K562 treated with DMSO at 1 percent for 48 hours (cell line): ENCODE results near the gene CHRM1. TPM values are rescaled to one million over a fixed set of nuclear protein-coding genes. Genes with fewer than 3 reads are reported as not detected.

Source experiments
- total RNA-seq: library from RNA; unstranded; fragments of 300-600 nt; gene quantifications from 2 replicates; pipeline ENCODE4 v1.2.3, GENCODE V29; 2022; ENCODE audit warnings: low replicate concordance; ENCODE audit errors: extremely low read depth

Gene CHRM1
- total RNA-seq: not detected in 2 replicates

GRCh38 chr11:62921201-62921572 lies at the start of gene CHRM1:
Gene CHRM1 (minus strand): TSS chr11:62921363. CDS start chr11:62911100, 10,263 bp downstream.

GRCh38 chr11:62880803-62881578 lies 40.2 kb downstream of the CHRM1 start, which contains the start of gene SLC3A2:
Gene SLC3A2 (plus strand): TSS chr11:62880896. CDS start chr11:62881024, 128 bp downstream.

Other genes with a start within 250 kb of the CHRM1 start
- not detected in 2 replicates for gene UQCC3, start 249.7 kb downstream of the CHRM1 start, total RNA-seq
- not detected in 2 replicates for gene LBHD1, start 249.1 kb downstream of the CHRM1 start, total RNA-seq
- gene UBXN1, start 242.3 kb downstream of the CHRM1 start, total RNA-seq: 582 TPM in 1 of 2 replicates, not detected in the other
- gene LRRN4CL, start 231.8 kb downstream of the CHRM1 start, total RNA-seq: not detected in 2 replicates
- gene BSCL2, start 213.9 kb downstream of the CHRM1 start, total RNA-seq: not detected in 2 replicates
- not detected in 2 replicates for gene GNG3, start 213.7 kb downstream of the CHRM1 start, total RNA-seq
- gene HNRNPUL2, start 193.9 kb downstream of the CHRM1 start, total RNA-seq: not detected in 2 replicates
- gene TTC9C, start 192.9 kb downstream of the CHRM1 start, total RNA-seq: not detected in 2 replicates
- not detected in 2 replicates for gene ZBTB3, start 167.2 kb downstream of the CHRM1 start, total RNA-seq
- gene POLR2G, start 159.8 kb downstream of the CHRM1 start, total RNA-seq: not detected in 2 replicates
- gene TAF6L, start 150.0 kb downstream of the CHRM1 start, total RNA-seq: not detected in 2 replicates
- gene TMEM179B, start 134.0 kb downstream of the CHRM1 start, total RNA-seq: not detected in 2 replicates
- not detected in 2 replicates for gene TMEM223, start 129.4 kb downstream of the CHRM1 start, total RNA-seq
- gene NXF1, start 115.9 kb downstream of the CHRM1 start, total RNA-seq: not detected in 2 replicates
- 493 TPM in 1 of 2 replicates, not detected in the other for gene STX5, start 89.3 kb downstream of the CHRM1 start, total RNA-seq
- gene TEX54, start 88.5 kb downstream of the CHRM1 start, total RNA-seq: not detected in 2 replicates
- not detected in 2 replicates for gene WDR74, start 81.8 kb downstream of the CHRM1 start, total RNA-seq
- gene SLC3A2, start 40.5 kb downstream of the CHRM1 start, total RNA-seq: 454 and 648 TPM in 2 replicates
- gene SLC22A6, start 63.6 kb upstream of the CHRM1 start, total RNA-seq: not detected in 2 replicates
- not detected in 2 replicates for gene SLC22A8, start 94.5 kb upstream of the CHRM1 start, total RNA-seq
- gene SLC22A24, start 222.9 kb upstream of the CHRM1 start, total RNA-seq: not detected in 2 replicates